Middle frontal gyrus (tissue), 1 donor: Measurements from ENCODE around the gene SPAG4.
A peak's percentile ranks its signal among the peaks of the same experiment; 100 is the strongest.

Experiments
- DNase-seq: peaks from one replicate; pipeline ENCODE4 v3.0.0-alpha.2; 2015; ENCODE audit warnings: low spot score; ENCODE audit errors: extremely low spot score

The SPAG4 gene

GRCh38 chr20:35652641-35653429 lies 37.2 kb downstream of the SPAG4 start:
- no peak for DNase-seq

DNA sequence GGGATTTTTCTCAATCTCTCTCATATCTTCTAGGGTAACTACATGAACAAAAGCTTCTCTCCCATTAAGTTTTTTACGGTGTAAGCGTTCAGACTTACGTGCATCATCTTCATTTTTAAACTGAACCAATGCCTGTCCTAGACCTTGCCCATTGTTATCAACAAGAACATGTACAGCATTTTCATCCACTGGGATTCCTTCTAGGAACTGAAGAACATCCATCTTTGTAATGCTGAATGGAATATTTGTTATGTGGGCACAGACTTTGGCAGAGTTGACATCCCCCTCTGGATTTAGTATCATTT lies 37.8 kb downstream of the SPAG4 start:
- no peak for DNase-seq

DNA sequence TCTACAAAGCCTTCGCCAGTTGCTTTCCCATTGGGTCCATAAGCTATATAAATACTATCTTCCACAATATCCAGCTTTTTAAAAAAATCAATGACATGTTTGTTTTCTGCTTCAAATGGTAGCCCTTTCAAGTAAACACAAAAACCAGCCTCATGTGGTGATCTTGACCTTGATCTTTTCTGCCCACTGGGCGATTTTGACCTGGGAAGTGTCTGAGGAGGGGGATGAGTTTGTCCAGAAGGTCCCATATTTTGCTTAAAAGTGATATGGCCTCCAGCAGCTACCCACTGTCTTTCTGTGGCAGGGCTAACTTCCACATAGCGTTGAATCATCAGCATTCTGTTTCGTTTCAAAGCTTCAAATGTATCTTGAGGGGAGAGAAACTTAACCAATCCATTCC lies 38.3 kb downstream of the SPAG4 start:
- no peak for DNase-seq

DNA sequence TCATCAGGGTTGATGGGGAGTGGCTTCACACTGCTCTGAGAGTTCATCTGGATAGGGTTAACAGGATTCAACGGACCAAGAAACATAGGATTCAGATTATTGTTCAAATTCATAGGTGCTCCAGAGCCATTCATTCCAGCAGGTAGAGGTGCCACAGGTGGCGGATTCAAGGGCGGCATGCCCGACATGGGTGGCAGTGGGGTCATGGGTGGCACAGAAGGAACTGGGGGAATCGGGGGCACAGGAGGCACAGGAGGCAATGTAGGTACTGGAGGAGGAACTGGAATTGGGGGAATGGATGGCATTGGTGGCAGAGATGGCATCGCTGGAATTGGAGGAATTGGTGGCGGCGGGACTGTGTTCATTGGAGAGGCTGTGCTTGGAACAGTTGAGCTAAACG lies 38.8 kb downstream of the SPAG4 start:
- DNase-seq: no peak

- no peak for DNase-seq
Measured at GRCh38 chr20:35657271-35657670, 41.6 kb downstream of the SPAG4 start.

GRCh38 chr20:35660122-35660937 lies 44.7 kb downstream of the SPAG4 start:
- no peak for DNase-seq

- no peak for DNase-seq
Measured at GRCh38 chr20:35661053-35661452, 45.4 kb downstream of the SPAG4 start.

- no peak for DNase-seq
Measured at GRCh38 chr20:35661908-35662307, 46.3 kb downstream of the SPAG4 start.

DNA sequence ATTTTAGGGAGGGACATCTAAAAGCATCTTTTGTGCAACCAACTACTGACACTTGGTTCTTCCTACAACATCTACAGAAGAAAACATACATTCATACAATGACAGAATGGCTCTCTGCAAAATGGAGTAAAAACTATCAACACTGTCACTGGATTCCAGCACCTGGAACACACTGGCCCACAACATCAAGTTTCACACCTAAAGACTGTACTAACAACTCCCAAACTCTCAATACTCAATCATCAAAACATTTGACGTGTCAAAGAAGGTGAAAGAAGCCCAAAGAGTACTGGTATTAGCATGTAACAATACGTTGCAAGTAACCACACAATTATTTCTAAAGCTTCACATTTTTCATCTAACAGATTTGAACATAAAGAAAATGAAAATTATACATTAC lies 46.9 kb downstream of the SPAG4 start:
- no peak for DNase-seq

- DNase-seq: no peak
Measured at GRCh38 chr20:35663516-35664465, 48.2 kb downstream of the SPAG4 start.

DNA sequence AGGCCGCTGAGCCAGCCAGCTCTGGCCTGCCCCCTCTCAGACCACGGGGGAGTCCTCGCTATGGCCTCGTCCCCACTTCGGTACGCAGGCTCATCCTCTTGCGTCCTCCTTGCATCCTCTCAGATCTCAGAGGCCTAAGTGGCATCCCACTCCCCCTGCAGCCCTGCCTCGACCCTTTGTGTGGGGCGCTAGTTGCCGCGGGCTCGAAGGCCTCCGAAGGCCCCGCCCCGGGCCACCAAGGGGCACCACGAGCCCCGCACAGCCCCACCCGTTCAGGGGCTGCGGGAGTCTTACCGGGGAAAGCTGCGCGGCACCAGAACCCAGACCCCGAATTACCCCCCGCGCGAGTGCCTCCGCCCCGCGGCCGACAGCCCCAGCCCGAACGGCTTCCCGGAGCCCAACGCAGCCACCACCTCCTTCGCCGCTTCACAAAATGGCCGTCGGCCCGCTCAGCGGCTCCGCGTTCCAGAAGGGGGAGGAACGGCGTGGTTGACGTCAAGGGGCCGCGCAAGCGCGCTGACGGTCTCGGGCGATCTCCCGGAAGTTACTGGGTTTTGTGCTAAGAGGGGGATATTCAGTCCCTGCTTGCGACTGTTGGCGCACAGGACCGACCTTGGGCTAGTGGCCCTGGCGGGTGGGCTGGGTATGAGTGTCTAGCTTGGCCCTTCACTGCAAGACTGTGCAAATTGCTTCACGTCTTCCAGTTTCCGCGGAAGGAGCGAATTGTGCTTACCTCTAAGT lies 49.0 kb downstream of the SPAG4 start, which contains the start of the genes CPNE1 and RBM12:
Gene CPNE1 (minus strand): TSS at position 435 of the 741 bp plus-strand sequence. CDS start 31,977 bp downstream, outside the sequence.
Gene RBM12 (minus strand): TSS at position 435 of the 741 bp plus-strand sequence. CDS start 9,578 bp downstream, outside the sequence.
- DNase-seq: peak; percentile 90

DNA sequence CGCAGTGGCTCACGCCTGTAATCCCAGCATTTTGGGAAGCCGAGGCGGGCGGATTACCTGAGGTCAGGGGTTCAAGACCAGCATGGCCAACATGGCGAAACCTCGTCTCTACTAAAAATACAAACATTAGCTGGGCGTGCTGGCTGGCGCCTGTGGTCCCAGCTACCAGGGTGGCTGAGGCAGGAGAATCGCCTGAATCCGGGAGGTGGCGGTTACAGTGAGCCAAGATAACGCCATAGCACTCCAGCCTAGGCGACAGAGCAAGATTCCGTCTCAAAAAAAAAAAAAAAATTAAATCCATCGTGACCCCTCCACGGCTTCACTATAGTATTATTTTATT lies 50.3 kb downstream of the SPAG4 start:
- DNase-seq: no peak

- DNase-seq: no peak
Measured at GRCh38 chr20:35669221-35669620, 53.6 kb downstream of the SPAG4 start.

- DNase-seq: no peak
Measured at GRCh38 chr20:35669681-35670080, 54.1 kb downstream of the SPAG4 start.
